IPS-18c (cell line): ENCODE results near the gene OVOL3.
"Not testable (repeated sequence)": the region's sequence is repeated elsewhere in the genome, so short reads cannot be mapped to it uniquely, and the experiment has no call there.

ENCODE experiments used
- H3K4me3 ChIP-seq: 2 replicates; pipeline ENCODE4 v1.7.0; 2013; ENCODE audit warnings: low read depth, mild to moderate bottlenecking, low read length, moderate library complexity; ENCODE audit not compliant: insufficient read depth
- H3K9me3 ChIP-seq: one replicate; pipeline ENCODE4 v1.6.1; 2013; ENCODE audit warnings: mild to moderate bottlenecking, low read length, moderate library complexity; ENCODE audit not compliant: control insufficient read depth, insufficient read depth

Gene OVOL3

DNA sequence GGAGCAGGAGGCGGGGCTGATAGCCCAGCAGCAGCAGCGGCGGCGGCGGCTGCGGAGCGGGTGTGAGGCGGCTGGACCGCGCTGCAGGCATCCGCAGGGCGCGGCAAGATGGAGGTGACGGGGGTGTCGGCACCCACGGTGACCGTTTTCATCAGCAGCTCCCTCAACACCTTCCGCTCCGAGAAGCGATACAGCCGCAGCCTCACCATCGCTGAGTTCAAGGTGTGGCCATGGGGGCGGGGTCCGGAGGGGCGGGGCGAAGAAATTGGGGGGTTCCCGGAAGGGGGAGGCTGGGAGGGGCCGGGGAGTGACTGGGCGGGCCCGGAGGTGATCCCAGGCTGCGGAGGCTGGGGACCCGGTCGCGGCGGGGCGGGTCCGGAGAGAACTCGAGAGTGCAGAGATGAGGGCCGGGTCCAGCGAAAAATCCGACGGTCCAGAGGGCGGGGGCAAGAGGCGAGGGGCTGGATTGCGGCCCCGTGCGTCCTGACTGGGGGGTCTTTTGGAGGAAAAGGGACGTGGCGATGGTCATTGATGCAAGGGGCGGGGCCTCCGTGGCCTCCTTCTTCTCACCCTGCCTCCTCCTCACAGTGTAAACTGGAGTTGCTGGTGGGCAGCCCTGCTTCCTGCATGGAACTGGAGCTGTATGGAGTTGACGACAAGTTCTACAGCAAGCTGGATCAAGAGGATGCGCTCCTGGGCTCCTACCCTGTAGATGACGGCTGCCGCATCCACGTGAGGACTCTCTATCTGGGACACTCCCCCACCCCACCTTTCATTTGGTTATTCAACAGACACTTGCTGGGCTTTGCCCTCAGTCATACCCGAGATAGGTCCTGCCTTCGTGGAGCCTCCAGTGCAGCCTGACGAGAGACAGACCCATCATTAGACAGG, 4.8 kb downstream of the OVOL3 start, which contains the start of gene TBCB:
Gene TBCB, plus strand, starts transcription at position 16 of the 891 bp plus-strand sequence. Its CDS starts 93 bp downstream, at position 109.
- Histone ChIP-seq H3K9me3 (no peaks in the 10 kb centered on the region), H3K4me3 (peak within 1 kb of the TSS; percentile 88)

DNA sequence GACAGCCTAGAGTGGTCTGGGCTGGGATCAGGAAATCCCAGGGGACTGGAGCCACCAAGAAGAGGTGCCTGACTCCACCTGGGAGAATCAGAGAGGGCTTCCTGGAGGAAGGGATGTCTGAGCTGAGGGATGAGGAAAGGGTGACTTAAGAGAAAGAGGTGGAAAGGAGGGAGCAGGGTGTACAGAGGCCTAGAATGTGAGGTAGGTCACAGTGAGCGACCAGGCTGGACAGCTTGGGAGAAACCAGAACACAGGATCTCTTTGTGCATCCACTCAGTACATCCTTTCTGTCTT, 5.3 kb downstream of the OVOL3 start:
- Histone ChIP-seq H3K9me3 (no peaks in the 10 kb centered on the region), H3K4me3 (peak overlapping the region; percentile 88)

DNA sequence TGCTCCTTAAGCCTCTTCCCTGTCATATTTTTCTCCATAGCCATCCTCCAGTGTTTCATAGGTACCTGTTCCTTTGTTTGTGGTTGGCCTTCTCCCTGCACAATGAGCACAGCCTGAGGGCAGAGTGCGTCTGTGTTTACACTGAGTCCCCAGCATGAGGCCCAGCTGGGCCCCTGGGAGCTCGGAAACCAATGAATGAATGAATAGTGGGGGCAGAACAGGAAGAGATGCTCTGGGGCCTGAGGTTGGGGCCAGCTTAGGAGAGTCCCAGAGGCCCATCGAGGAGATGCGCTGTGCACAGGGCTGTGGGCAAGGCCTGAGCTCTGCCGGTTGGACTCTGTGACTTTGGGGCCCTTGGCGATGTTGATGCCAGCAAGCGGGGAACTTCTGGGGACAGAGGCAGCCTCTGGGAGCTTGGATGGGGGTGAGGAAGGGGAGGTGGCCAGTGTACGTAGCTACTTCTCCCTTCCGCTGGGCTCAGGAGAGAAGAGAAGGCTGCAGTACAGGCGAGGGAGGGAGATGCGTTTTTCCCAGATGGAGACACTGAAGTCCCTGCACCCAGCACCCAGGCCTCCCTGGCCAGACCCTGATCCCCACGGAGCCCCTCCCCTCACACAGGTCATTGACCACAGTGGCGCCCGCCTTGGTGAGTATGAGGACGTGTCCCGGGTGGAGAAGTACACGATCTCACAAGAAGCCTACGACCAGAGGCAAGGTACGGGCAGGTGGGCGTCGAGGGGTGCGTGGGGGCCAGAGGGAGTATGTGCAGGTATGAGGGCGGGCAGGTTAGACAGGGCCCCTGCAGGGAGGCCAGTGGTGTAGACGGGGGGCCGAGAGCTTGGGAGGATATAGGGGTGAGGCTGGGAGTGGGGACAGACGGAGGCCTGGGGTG, 9.4 kb downstream of the OVOL3 start:
- Histone ChIP-seq H3K4me3 (no peak overlapping the region; the same call in 1 of the 2 replicates), H3K9me3 (no peaks in the 10 kb centered on the region)

DNA sequence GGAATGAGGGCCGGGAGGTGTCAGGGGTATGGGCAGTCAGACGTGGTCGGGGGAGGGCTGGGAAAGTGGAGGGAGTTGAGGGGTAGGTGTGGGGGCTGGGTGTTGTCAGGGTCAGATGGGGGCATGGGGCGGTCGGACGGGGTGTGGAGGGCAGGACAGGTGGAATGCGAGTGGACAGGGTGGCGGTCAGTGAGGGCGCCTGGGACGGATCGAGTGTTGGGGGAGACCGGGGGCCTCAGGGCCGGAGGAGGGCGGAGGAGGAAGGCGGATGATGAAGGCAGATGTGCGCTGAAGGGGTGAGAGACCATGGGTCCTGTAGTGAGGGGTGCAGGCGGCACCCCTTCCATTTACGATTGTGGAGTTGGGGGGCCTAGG, 10.0 kb downstream of the OVOL3 start:
- no peaks in the 10 kb centered on the region for H3K9me3 ChIP-seq
- no peak overlapping the region for H3K4me3 ChIP-seq

DNA sequence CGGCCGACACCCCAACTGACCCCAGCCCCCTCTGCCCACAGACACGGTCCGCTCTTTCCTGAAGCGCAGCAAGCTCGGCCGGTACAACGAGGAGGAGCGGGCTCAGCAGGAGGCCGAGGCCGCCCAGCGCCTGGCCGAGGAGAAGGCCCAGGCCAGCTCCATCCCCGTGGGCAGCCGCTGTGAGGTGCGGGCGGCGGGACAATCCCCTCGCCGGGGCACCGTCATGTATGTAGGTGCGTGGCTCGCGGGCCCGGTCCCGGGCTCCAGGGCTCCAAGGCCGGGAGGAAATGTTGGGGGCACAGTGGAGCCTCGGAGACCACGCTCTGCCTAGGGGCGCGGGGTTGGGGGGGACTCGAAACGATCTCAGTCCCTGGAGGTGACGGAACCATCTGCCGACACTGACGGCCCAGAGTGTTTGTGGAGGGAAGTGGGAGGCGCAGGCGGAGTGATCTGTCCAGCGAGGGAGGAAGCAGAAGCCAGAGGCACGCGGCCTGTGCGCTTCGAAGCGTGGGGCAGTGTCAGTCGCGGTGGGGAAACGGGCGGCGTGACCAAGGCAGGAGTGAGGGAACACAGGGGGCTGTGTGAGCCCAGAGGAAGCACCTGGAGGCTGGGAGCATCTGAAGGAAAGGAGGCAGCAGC, 10.7 kb downstream of the OVOL3 start:
- Histone ChIP-seq H3K9me3 (no peaks in the 10 kb centered on the region), H3K4me3 (no peak overlapping the region)

DNA sequence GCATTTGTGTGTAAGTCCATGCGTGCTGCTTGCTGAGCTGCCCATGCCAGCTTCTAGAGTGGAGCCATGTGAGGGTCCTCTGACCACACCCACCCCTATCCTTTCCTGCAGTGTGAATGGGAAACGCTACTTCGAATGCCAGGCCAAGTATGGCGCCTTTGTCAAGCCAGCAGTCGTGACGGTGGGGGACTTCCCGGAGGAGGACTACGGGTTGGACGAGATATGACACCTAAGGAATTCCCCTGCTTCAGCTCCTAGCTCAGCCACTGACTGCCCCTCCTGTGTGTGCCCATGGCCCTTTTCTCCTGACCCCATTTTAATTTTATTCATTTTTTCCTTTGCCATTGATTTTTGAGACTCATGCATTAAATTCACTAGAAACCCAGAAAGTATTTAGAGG, 14.6 kb downstream of the OVOL3 start:
- Histone ChIP-seq H3K9me3 (no peaks in the 10 kb centered on the region), H3K4me3 (no peak overlapping the region)

DNA sequence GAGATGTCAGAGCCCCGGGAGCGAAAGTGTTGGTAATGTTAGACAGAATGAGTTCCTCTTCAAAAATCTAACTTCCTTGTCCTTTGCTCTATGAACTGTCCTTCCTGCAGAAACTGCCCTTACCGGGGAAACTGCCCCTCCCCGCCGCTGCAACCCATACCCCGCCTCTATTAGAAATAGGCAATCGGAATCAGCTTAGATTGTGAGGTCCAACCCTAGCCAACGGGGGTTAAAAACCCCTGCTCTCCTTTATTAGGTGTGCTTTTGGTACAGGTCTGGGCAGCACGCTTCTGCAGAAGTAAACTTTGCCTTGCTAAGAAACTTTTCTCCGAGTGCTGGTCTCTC, 17.4 kb downstream of the OVOL3 start:
- Histone ChIP-seq H3K9me3 (no peaks in the 10 kb centered on the region), H3K4me3 (peak overlapping the region; percentile 61)

DNA sequence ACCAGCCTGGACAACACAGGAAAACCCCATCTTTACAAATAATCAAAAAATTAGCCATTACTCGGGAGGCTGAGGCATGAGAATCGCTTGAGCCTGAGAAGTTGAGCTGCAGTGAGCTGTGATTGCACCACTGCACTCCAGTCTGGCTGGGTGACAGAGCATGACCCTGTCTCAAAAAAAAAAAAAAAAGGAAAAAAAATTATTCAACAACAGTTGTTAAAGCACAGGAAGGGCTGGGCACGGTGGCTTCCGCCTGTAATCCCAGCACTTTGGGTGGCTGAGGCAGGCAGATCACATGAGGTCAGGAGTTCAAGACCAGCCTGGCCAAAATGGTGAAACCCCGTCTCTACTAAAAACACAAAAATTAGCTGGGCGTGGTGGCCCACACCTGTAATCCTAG, 20.3 kb downstream of the OVOL3 start:
- H3K9me3 ChIP-seq, H3K4me3 ChIP-seq: not testable (repeated sequence)

DNA sequence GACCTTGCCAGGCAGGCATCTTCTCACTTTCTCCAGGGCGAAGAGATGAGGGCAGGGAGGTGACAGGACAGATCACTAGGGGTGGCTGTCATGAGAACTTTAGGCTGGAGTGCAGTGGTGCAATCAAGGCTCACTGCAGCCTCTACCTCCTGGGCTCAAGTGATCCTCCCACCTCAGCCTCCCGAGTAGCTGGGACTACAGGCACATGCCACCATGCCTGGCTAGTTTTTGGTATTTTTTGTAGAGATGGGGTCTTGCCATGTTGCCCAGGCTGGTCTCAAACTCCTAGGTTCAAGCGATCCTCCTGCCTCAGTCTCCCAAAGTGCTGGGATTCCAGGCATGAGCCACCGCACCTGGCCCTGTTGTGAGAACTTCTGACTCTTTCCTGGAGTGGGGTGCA, 23.9 kb downstream of the OVOL3 start:
- H3K4me3 ChIP-seq, H3K9me3 ChIP-seq: not testable (repeated sequence)

DNA sequence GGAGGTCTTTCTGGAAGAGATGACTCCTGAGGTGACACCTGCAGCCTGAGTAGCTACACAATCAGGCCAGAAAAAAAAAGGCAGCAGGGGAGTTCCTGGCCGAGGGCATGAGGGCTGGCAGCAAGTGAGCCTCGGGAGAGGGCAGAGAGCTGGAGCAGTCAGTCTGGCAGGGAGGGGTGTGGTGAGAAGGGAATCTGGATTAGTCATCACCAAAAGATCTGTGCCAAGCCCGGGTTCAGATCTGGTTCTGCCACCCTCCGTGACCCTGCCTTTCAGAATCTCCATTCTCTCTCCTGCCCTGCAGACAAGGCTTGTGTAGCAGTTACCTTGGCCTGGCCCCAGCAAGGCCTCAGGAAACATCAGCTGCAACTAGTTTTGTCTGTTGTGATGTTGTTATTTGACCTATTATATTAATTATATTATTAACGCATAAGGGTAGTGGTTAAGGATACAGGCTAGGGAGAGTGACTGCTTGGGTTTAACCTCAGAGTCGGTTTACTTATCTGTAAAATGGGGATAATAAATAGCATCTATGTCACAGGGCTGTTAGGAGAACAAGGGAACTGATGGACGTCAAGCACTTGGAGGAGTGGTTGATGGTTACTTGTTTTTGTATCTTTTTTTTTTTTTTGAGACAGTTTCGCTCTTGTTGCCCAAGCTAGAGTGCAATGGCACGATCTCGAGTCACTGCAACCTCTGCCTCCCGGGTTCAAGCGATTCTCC, 26.2 kb downstream of the OVOL3 start:
- Histone ChIP-seq H3K4me3 (no peak overlapping the region), H3K9me3 (peaks cover 4% of the 10 kb centered on the region)

DNA sequence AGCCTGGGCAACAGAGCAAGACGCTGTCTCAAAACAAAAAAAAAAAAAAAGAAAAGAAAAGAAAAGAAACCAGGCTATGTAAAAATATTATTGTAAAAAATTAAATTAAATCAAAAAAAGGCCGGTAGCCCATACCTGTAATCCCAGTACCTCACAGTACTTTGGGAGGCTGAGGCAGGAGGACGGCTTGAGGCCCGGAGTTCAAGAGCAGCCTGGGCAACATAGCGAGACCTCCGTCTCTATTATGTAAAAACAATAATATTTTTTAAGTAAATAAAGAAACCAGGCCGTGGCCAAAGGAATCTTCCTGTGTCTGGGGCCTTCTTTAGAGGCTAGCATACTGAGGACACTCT, 28.2 kb downstream of the OVOL3 start:
- peak overlapping the region; percentile 97 for H3K4me3 ChIP-seq
- H3K9me3 ChIP-seq, result peaks cover 4% of the 10 kb centered on the region

DNA sequence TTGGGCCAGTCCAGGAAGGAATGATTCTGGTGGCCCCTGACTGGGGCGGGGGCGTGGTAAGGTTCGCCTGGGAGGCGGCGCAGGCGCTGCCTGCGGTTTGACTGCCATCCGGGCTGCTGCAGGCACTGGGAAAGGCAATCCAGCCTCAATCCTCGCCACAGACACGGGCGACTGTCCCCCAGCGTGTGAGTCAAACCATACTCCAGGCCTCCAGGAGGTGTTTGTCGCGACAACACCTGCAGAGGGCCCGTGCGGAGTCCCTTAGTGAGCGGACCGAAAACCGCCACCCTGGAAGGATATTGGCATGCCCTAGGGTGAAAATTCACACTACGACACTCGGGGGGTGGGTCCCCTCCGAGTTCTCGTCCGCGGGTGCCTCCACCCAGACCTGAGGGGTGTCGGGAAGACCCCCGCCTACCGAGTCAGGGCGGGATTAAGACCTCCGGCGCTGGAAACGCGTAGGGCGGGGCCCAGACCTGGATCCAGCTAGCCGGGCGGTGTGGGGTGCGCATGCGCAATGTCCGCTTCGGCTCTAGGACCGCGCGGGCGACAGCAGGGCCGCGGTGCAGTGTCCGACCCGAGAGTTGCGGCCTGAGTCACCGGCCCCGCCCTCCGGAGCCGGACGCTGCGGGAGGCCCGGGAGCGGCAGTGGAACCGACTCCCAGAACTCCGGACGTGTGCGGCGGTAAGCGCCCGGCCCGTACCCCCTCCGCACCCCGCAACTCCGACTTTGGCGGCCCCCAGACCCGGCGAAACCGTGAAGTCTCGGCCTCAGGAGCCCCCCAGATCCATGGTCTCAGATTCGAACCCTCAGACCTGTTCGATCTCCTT, 28.7 kb downstream of the OVOL3 start, which contains the start of gene CAPNS1:
Gene CAPNS1, plus strand, starts transcription at position 594 of the 831 bp plus-strand sequence. CDS start 946 bp downstream, outside the sequence.
- H3K4me3 ChIP-seq, result peak within 1 kb of the TSS; percentile 97
- H3K9me3 ChIP-seq, result peaks cover 4% of the 10 kb centered on the region

DNA sequence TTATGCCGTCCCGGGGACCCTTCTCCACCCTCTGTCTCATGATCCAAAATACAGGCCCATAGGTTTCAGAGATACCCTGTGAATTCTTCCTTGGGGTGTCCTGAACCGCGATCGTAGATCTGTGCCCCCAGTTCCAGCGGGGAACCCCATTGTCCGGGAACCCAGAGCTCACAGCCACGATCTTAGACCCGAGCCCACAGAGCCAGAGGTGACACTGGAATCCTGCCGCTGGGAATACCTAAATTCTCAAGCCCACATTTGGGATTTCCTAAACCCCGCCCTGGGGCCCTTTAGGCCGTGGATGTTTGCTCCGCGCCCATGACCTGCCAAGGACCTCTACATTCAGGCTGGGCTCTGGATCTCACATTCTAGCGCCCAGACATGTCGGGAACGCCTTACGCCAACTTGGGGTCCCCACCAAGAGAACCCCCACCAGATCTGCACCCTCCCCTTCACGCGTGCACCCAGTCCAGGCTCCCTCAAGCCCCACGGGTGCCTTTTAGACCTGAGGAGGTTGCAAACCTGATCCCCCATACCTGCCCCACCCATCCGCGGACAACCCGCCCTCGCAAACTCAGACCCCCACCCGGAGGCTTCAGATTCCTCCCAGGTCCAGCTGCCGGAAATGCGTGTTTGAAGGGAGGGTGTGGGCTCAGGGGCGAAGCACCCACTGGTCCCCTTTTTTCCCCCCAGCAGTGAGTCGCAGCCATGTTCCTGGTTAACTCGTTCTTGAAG, 29.5 kb downstream of the OVOL3 start:
- Histone ChIP-seq H3K9me3 (peaks cover 4% of the 10 kb centered on the region), H3K4me3 (peak overlapping the region; percentile 97)

DNA sequence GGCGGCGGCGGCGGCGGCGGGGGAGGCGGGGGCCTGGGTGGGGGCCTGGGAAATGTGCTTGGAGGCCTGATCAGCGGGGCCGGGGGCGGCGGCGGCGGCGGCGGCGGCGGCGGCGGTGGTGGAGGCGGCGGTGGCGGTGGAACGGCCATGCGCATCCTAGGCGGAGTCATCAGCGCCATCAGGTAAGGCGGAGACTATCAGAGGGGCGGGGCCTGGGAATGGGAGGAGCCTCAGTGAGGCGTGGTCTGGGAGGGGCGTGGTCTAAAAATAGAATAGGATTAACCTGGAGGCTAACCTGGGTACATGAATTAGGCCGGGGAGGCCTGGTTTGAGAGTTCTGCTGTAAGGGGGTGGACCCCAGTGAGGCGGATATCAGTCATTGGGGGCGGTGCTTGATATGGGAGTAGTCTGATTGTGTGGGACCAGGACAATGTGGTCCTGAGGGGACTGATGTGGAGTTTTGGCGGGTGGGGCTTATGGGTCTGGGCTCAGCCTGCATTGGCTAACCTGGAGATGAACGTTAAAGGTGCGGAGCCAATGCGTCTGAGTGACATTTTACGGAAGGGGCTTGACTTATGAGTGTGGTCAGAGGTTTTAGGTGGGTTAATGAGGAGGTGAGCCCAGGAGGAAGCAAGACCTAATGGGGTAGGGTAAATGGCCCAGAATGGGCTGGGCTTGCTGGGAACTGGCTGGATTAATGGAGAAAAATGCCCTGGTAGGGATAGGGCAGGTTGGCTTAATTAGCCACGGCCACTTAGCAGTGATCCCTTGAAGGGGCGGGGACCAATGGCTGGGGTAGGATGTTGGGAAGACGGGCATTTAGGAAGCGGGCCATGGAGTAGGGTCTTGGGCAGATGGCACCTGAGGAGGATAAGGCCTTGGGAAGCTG, 30.3 kb downstream of the OVOL3 start:
- Histone ChIP-seq H3K4me3 (peak overlapping the region; percentile 97), H3K9me3 (peaks cover 4% of the 10 kb centered on the region)

DNA sequence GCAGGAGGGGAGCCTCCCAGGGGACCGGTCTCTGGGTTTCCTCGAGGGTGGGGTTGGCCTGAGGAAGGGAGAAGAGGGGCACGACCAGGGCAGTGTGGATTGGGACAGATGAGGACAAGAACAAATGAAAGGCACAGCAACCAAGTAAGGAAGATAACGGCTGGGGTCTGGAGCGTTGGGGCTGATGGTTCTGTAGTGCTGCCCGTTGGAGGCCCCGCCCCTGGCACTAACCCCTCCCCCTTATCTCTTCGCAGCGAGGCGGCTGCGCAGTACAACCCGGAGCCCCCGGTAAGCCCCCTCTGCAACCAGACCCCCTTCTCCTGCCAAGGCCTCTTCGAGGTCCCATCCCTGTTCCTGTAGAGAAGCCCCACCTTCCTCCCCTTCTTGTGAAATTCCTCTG, 31.1 kb downstream of the OVOL3 start:
- H3K4me3 ChIP-seq, result no peak overlapping the region
- peaks cover 4% of the 10 kb centered on the region for H3K9me3 ChIP-seq
